NCI-H2196 treated with DMSO at 0.1 percent for 48 hours (cell line): ENCODE measurements around the gene PRDM11.
"Not testable (repeated sequence)": the region's sequence is repeated elsewhere in the genome, so short reads cannot be mapped to it uniquely, and the experiment has no call there.

ENCODE experiments used
- DNase-seq: peaks from one replicate; lab custom pipeline; 2025; ENCODE audit not compliant: unreplicated experiment; lab: John Stamatoyannopoulos, UW

Gene PRDM11

GRCh38 chr11:45146072-45147016, at the start of gene PRDM11:
TSS of gene PRDM11 (plus strand) at chr11:45146639. CDS start at chr11:45181767, 35,128 bp downstream.
- DNase-seq: no peak

GRCh38 chr11:45097721-45098493, 48.5 kb upstream of the PRDM11 start:
- DNase-seq: no peak

GRCh38 chr11:45098929-45099328, 47.5 kb upstream of the PRDM11 start:
- DNase-seq: no peak

- DNase-seq: peak; percentile 14
These were observed 46.1 kb upstream of the PRDM11 start for GRCh38 chr11:45100339-45100738.

- DNase-seq: no peak
These were observed 44.1 kb upstream of the PRDM11 start for GRCh38 chr11:45102361-45102809.

- peak; percentile 63 for DNase-seq
These were observed 43.4 kb upstream of the PRDM11 start for GRCh38 chr11:45102810-45103621.

- no peak for DNase-seq
These were observed 42.2 kb upstream of the PRDM11 start for GRCh38 chr11:45104006-45104789.

GRCh38 chr11:45104790-45105084, 41.7 kb upstream of the PRDM11 start:
- no peak for DNase-seq

- DNase-seq: peak; percentile 68
These were observed 41.0 kb upstream of the PRDM11 start for GRCh38 chr11:45105233-45105983.

GRCh38 chr11:45105984-45106375, 40.5 kb upstream of the PRDM11 start:
- DNase-seq: no peak

- DNase-seq: no peak
These were observed 40.0 kb upstream of the PRDM11 start for GRCh38 chr11:45106440-45106839.

- DNase-seq: no peak
These were observed 39.4 kb upstream of the PRDM11 start for GRCh38 chr11:45107029-45107428.

- no peak for DNase-seq
These were observed 38.1 kb upstream of the PRDM11 start for GRCh38 chr11:45108070-45109064.

GRCh38 chr11:45109400-45109799, 37.0 kb upstream of the PRDM11 start:
- DNase-seq: no peak

- DNase-seq: peak; percentile 63
These were observed 35.9 kb upstream of the PRDM11 start for GRCh38 chr11:45110562-45110961.

GRCh38 chr11:45113807-45114206, 32.6 kb upstream of the PRDM11 start:
- no peak for DNase-seq

- DNase-seq: not testable (repeated sequence)
These were observed 18.6 kb upstream of the PRDM11 start for GRCh38 chr11:45127836-45128235.

GRCh38 chr11:45133878-45134277, 12.6 kb upstream of the PRDM11 start:
- DNase-seq: no peak
